Central memory CD8-positive, alpha-beta T cell (primary cell): ENCODE results near the gene CMTM7.
"Not testable (repeated sequence)": the region's sequence is repeated elsewhere in the genome, so short reads cannot be mapped to it uniquely, and the experiment has no call there.

Source experiments
- ATAC-seq: fragments of 150-1000 bp; cut with Tn5 transposase; replicated peaks from 2 replicates; pipeline ENCODE4 v1.10.0; 2022; ENCODE audit warnings: mild to moderate bottlenecking, moderate FRiP score, moderate number of reproducible peaks; ENCODE audit not compliant: poor library complexity, severe bottlenecking; ENCODE audit errors: extremely low read depth
- DNase-seq, 2 donors: peaks; one replicate each; pipeline ENCODE4 v3.0.0; 2021; ENCODE audit warnings: low spot score in 2 of 2
- H3K27ac Mint-ChIP-seq: one replicate; pipeline ENCODE4 v1.8.0; 2022; ENCODE audit warnings: low read depth, mild to moderate bottlenecking, moderate library complexity, mixed read lengths
- H3K27me3 Mint-ChIP-seq: one replicate; pipeline ENCODE4 v1.8.0; 2022; ENCODE audit warnings: mixed read lengths
- H3K36me3 Mint-ChIP-seq: one replicate; pipeline ENCODE4 v1.8.0; 2022; ENCODE audit warnings: mild to moderate bottlenecking, moderate library complexity, mixed read lengths; ENCODE audit not compliant: insufficient read depth
- H3K4me1 Mint-ChIP-seq: one replicate; pipeline ENCODE4 v1.8.0; 2022; ENCODE audit warnings: mixed read lengths
- H3K4me3 Mint-ChIP-seq: one replicate; pipeline ENCODE4 v1.8.0; 2022; ENCODE audit warnings: mild to moderate bottlenecking, moderate library complexity, mixed read lengths
- H3K9me3 Mint-ChIP-seq: one replicate; pipeline ENCODE4 v1.8.0; 2022; ENCODE audit warnings: mixed read lengths

The CMTM7 gene

GRCh38 chr3:32463415-32463814, 71.8 kb downstream of the CMTM7 start:
- peaks cover 20% of the 10 kb centered on the region for H3K36me3 Mint-ChIP-seq
- H3K4me1 Mint-ChIP-seq = peaks cover 24% of the 10 kb centered on the region
- not testable (repeated sequence) for H3K9me3 Mint-ChIP-seq, DNase-seq, H3K27ac Mint-ChIP-seq, ATAC-seq, H3K27me3 Mint-ChIP-seq, H3K4me3 Mint-ChIP-seq

- H3K4me3 Mint-ChIP-seq, H3K27ac Mint-ChIP-seq, H3K27me3 Mint-ChIP-seq, H3K9me3 Mint-ChIP-seq, ATAC-seq: not testable (repeated sequence)
- peaks cover 21% of the 10 kb centered on the region for H3K36me3 Mint-ChIP-seq
- DNase-seq = peak in 1 of 2 donors; percentile 4
- peaks cover 36% of the 10 kb centered on the region for H3K4me1 Mint-ChIP-seq
Measured at GRCh38 chr3:32464726-32465125, 73.1 kb downstream of the CMTM7 start.

GRCh38 chr3:32466808-32467207, 75.2 kb downstream of the CMTM7 start:
- peak in 1 of 2 donors; percentile 1 for DNase-seq
- H3K9me3 Mint-ChIP-seq, ATAC-seq, H3K27me3 Mint-ChIP-seq: not testable (repeated sequence)
- Mint-ChIP-seq H3K4me3 (peak overlapping the region; percentile 23), H3K27ac (peak overlapping the region; percentile 80), H3K4me1 (peaks cover 54% of the 10 kb centered on the region), H3K36me3 (peaks cover 11% of the 10 kb centered on the region)

GRCh38 chr3:32467333-32468070, 75.8 kb downstream of the CMTM7 start:
- H3K27ac Mint-ChIP-seq = peak overlapping the region; percentile 26
- H3K27me3 Mint-ChIP-seq = no peaks in the 10 kb centered on the region
- ATAC-seq (peak; percentile 66), DNase-seq (peak; percentile 63 to 73)
- peaks cover 11% of the 10 kb centered on the region for H3K36me3 Mint-ChIP-seq
- peaks cover 54% of the 10 kb centered on the region for H3K4me1 Mint-ChIP-seq
- no peaks in the 10 kb centered on the region for H3K9me3 Mint-ChIP-seq
- peak overlapping the region; percentile 39 for H3K4me3 Mint-ChIP-seq

GRCh38 chr3:32469151-32469874, 77.7 kb downstream of the CMTM7 start:
- Mint-ChIP-seq H3K4me1 (peaks cover 54% of the 10 kb centered on the region), H3K27me3 (no peaks in the 10 kb centered on the region), H3K27ac (no peak overlapping the region), H3K36me3 (peaks cover 14% of the 10 kb centered on the region), H3K4me3 (no peak overlapping the region), H3K9me3 (no peaks in the 10 kb centered on the region)
- ATAC-seq (no peak), DNase-seq (peak in 1 of 2 donors; percentile 0)

GRCh38 chr3:32470362-32470761, 78.7 kb downstream of the CMTM7 start:
- H3K4me3 Mint-ChIP-seq = no peak overlapping the region
- peak overlapping the region; percentile 85 for H3K27ac Mint-ChIP-seq
- ATAC-seq = no peak
- no peaks in the 10 kb centered on the region for H3K27me3 Mint-ChIP-seq
- H3K36me3 Mint-ChIP-seq = peaks cover 13% of the 10 kb centered on the region
- peaks cover 59% of the 10 kb centered on the region for H3K4me1 Mint-ChIP-seq
- no peaks in the 10 kb centered on the region for H3K9me3 Mint-ChIP-seq
- DNase-seq = no peak

- Mint-ChIP-seq H3K27ac (no peak overlapping the region), H3K4me3 (no peak overlapping the region), H3K9me3 (no peaks in the 10 kb centered on the region), H3K4me1 (peaks cover 54% of the 10 kb centered on the region), H3K36me3 (peaks cover 14% of the 10 kb centered on the region), H3K27me3 (no peaks in the 10 kb centered on the region)
- no peak for ATAC-seq
- peak in 1 of 2 donors; percentile 1 for DNase-seq
Measured at GRCh38 chr3:32471246-32471645, 79.6 kb downstream of the CMTM7 start.

GRCh38 chr3:32472151-32472550, 80.5 kb downstream of the CMTM7 start:
- not testable (repeated sequence) for H3K27ac Mint-ChIP-seq, H3K9me3 Mint-ChIP-seq, ATAC-seq, H3K4me3 Mint-ChIP-seq, H3K27me3 Mint-ChIP-seq
- Mint-ChIP-seq H3K36me3 (peaks cover 18% of the 10 kb centered on the region), H3K4me1 (peaks cover 57% of the 10 kb centered on the region)
- peak in 1 of 2 donors; percentile 5 for DNase-seq

GRCh38 chr3:32474201-32474600, 82.5 kb downstream of the CMTM7 start:
- H3K4me1 Mint-ChIP-seq = peaks cover 44% of the 10 kb centered on the region
- H3K27me3 Mint-ChIP-seq = no peaks in the 10 kb centered on the region
- H3K9me3 Mint-ChIP-seq = no peaks in the 10 kb centered on the region
- no peak overlapping the region for H3K4me3 Mint-ChIP-seq
- H3K27ac Mint-ChIP-seq = no peak overlapping the region
- peaks cover 23% of the 10 kb centered on the region for H3K36me3 Mint-ChIP-seq
- ATAC-seq = no peak
- DNase-seq = no peak

- DNase-seq = no peak
- Mint-ChIP-seq H3K27me3 (no peaks in the 10 kb centered on the region), H3K4me1 (peaks cover 31% of the 10 kb centered on the region), H3K27ac (peak overlapping the region; percentile 35), H3K9me3 (no peaks in the 10 kb centered on the region), H3K4me3 (no peak overlapping the region), H3K36me3 (peaks cover 49% of the 10 kb centered on the region)
- no peak for ATAC-seq
Measured at GRCh38 chr3:32480604-32481003, 89.0 kb downstream of the CMTM7 start.

GRCh38 chr3:32481791-32482631, 90.4 kb downstream of the CMTM7 start:
- DNase-seq = no peak
- no peak overlapping the region for H3K27ac Mint-ChIP-seq

GRCh38 chr3:32482693-32483092, 91.0 kb downstream of the CMTM7 start:
- peaks cover 17% of the 10 kb centered on the region for H3K4me1 Mint-ChIP-seq
- H3K9me3 Mint-ChIP-seq = no peaks in the 10 kb centered on the region
- no peak overlapping the region for H3K27ac Mint-ChIP-seq
- H3K36me3 Mint-ChIP-seq = peaks cover 52% of the 10 kb centered on the region
- H3K27me3 Mint-ChIP-seq = no peaks in the 10 kb centered on the region
- H3K4me3 Mint-ChIP-seq = no peak overlapping the region
- no peak for DNase-seq
- no peak for ATAC-seq

More at GRCh38 chr3:32481791-32482631, 90.4 kb downstream of the CMTM7 start:
- Mint-ChIP-seq H3K27me3 (no peaks in the 10 kb centered on the region), H3K36me3 (peaks cover 54% of the 10 kb centered on the region), H3K4me1 (peaks cover 20% of the 10 kb centered on the region), H3K9me3 (no peaks in the 10 kb centered on the region), H3K4me3 (no peak overlapping the region)
- ATAC-seq = no peak
